Esophagus muscularis mucosa (tissue), 4 donors: Measurements from ENCODE around the gene TBCD. TPM values are rescaled to one million over a fixed set of nuclear protein-coding genes. Genes with fewer than 3 reads are reported as not detected.

ENCODE experiments used
- DNase-seq: peaks from one replicate; pipeline ENCODE4 v3.0.0-alpha.2; 2017; ENCODE audit errors: extremely low spot score
- H3K27ac ChIP-seq, 4 donors: fragments of 200-600 bp; sonication (generic); replicated peaks in 1 of 4; 1 replicate in 3 of 4; 2 replicates in 1 of 4; pipeline ENCODE4 v1.5.1; 2016 to 2019; ENCODE audit warnings: mild to moderate bottlenecking in 1 of 4
- H3K27me3 ChIP-seq, 4 donors: fragments of 200-600 bp; sonication (generic); one replicate each; pipeline versions ENCODE4 v1.5.1 to v1.6.0; 2016 to 2019
- H3K36me3 ChIP-seq, 4 donors: fragments of 200-600 bp; sonication (generic); one replicate each; pipeline ENCODE4 v1.5.1; 2016 to 2019
- H3K4me1 ChIP-seq, 4 donors: fragments of 200-600 bp; sonication (generic); one replicate each; pipeline ENCODE4 v1.5.1; 2016 to 2019
- H3K4me3 ChIP-seq, 4 donors: fragments of 200-600 bp; sonication (generic); 1 replicate in 2 of 4; 2 replicates in 2 of 4; pipeline ENCODE4 v1.5.1; 2016 to 2019; ENCODE audit warnings: mild to moderate bottlenecking in 4 of 4, moderate library complexity in 1 of 4
- H3K9me3 ChIP-seq, 4 donors: fragments of 200-600 bp; sonication (generic); 1 replicate in 3 of 4; 2 replicates in 1 of 4; pipeline ENCODE4 v1.5.1; 2016 to 2019
- EP300 ChIP-seq: sonication (generic); formaldehyde crosslinking; IDR thresholded peaks from one replicate; pipeline ENCODE4 v1.6.1; 2017; ENCODE audit warnings: antibody characterized with exemption
- POLR2A ChIP-seq: fragments of 450-650 bp; IDR thresholded peaks from one replicate; pipeline ENCODE4 v1.6.1; 2017; ENCODE audit warnings: antibody characterized with exemption, moderate library complexity, mild to moderate bottlenecking, low read depth
- POLR2AphosphoS5 ChIP-seq, 2 donors: sonication (generic); formaldehyde crosslinking; IDR thresholded peaks; one replicate each; pipeline ENCODE4 v1.6.1; 2017; ENCODE audit warnings: antibody characterized with exemption in 2 of 2
- WGBS: methylation state at CpG from one replicate; pipeline ENCODE4 v1.1.5; 2018; 5-methylcytosine and 5-hydroxymethylcytosine counted together
- intact Hi-C: fragments of 100-400 bp; cut with DNase I; formaldehyde crosslinking; loops from one replicate; pipeline ENCODE4 v1.15.1; 2023
- total RNA-seq, 4 donors: library from RNA; depleted of rRNA; stranded (reverse); fragments of >200 nt; gene quantifications; one replicate each; pipeline versions ENCODE4 v1.1.0 to v1.2.1, GENCODE V29; 2016
- TF ChIP-seq, protein P1 (sequence below), 3 experiments: fragments of 200-600 bp in 2 of 3; fragments of 450-650 bp in 1 of 3; sonication (generic) in 2 of 3; IDR thresholded peaks; one replicate each; pipeline ENCODE4 v1.5.1; 2017 to 2019; ENCODE audit warnings: antibody characterized with exemption in 3 of 3, mild to moderate bottlenecking in 2 of 3, moderate library complexity in 1 of 3

Gene TBCD
- total RNA-seq, 4 donors from 2014 or later = 38.1 to 56.7 (median 53.6) TPM

DNA sequence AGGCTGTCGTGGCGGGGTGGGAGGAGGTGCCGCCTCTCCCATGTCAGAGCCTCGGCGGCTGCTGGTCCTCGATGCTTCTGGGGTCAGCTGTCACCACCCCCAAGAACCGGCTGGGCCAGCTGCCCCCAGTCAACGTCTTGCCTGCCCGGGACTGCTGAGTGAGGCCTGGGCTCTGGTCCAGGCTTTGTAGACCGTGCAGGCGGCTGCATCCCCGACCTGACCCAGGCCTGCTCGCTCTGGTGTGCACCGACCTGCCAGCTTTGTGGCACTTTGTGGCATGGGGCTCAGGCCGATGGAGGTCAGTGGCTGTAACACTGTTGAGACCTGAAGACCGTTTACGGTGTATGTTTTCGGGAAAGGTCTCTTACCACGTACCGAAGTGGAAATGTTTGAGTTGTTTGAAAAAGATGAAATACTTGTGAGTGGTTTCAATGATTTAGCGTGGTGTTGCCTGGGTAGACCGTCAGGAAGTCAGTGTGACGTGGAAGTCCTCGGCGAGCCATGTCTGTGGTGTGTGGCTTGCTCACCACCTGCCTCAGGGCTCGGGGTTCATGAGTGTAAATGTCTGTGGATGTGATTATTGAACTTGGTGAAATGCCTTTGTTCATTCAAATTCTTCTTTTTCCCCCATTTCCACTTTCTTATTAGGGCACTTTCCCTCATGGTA, 141.2 kb downstream of the TBCD start:
- no peak for DNase-seq
- intact Hi-C loops = no loop called here
- Histone ChIP-seq H3K36me3 (peaks cover 0 to 45% (median 35%) of the 10 kb centered on the region in 4 donors), H3K27ac (peak overlapping the region; percentile 9 to 57 (median 41)), H3K9me3 (no peaks in the 10 kb centered on the region), H3K4me3 (no peak overlapping the region), H3K4me1 (peaks cover 20 to 46% (median 36%) of the 10 kb centered on the region in 4 donors), H3K27me3 (no peaks in the 10 kb centered on the region)
- no peak for TF ChIP-seq POLR2A
- no peak for TF ChIP-seq POLR2AphosphoS5 (IDR thresholded peaks at IDR 0.05)
- WGBS = 83% methylated on average over 14 of the region's 26 CpGs

DNA sequence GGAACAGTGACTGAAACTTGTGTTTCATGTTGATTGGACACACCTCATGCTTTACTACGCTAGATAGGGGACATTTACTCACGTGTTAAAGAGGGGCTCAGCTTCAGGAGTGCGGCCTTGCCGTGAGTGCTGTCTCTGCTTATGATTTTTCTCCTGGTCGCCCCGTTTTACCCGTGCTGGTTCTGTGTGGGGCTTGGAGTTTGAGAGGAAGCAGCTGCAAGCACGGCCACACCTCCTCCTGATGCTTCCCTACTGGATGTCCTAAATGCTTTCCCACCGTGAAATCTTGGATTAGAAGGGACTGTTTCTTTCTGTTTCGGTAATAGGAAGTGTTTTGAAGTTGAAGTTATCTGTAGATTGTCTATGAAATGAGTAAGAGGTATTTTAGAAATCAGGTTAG, 141.9 kb downstream of the TBCD start:
- 53% methylated on average over 10 of the region's 10 CpGs for WGBS
- no peaks in the 10 kb centered on the region for H3K27me3 ChIP-seq
- peaks cover 0 to 48% (median 37%) of the 10 kb centered on the region in 4 donors for H3K36me3 ChIP-seq
- DNase-seq = no peak
- H3K4me1 ChIP-seq = peaks cover 20 to 46% (median 34%) of the 10 kb centered on the region in 4 donors
- H3K9me3 ChIP-seq = no peaks in the 10 kb centered on the region
- TF ChIP-seq EP300 (no peak), POLR2AphosphoS5 (IDR thresholded peaks at IDR 0.05) (peak in 1 of 2 donors; percentile 28)
- intact Hi-C loops = no loop called here
- no peak overlapping the region for H3K4me3 ChIP-seq
- H3K27ac ChIP-seq = peak overlapping the region; percentile 6 to 57 (median 18)

DNA sequence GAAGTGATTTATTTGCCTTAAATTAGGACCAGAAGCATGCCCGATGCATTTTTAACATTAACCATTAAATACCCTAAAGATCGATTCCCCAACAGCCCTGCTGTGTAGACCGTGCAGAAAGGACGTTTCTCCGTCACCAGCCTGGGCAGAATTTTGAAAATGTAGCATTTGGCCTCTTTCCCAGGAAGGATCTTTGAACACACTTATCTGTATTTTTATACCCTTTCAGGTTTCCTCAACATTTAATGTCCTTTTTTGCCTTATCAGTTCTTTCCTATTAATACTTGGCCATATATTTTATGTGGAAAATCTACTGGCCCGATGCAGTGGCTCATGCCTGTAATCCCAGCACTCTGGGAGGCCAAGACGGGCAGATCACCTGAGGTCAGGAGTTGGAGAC, 142.5 kb downstream of the TBCD start:
- intact Hi-C loops = no loop called here
- Histone ChIP-seq H3K27me3 (no peaks in the 10 kb centered on the region), H3K4me1 (peaks cover 20 to 43% (median 31%) of the 10 kb centered on the region in 4 donors), H3K9me3 (no peaks in the 10 kb centered on the region), H3K4me3 (no peak overlapping the region), H3K36me3 (peaks cover 0 to 52% (median 42%) of the 10 kb centered on the region in 4 donors), H3K27ac (peak overlapping the region in 3 of 4 donors; percentile 6 to 57 (median 27))
- TF ChIP-seq POLR2AphosphoS5 (IDR thresholded peaks at IDR 0.05) (no peak), EP300 (no peak), POLR2A (no peak)
- TF ChIP-seq, protein P1, sequence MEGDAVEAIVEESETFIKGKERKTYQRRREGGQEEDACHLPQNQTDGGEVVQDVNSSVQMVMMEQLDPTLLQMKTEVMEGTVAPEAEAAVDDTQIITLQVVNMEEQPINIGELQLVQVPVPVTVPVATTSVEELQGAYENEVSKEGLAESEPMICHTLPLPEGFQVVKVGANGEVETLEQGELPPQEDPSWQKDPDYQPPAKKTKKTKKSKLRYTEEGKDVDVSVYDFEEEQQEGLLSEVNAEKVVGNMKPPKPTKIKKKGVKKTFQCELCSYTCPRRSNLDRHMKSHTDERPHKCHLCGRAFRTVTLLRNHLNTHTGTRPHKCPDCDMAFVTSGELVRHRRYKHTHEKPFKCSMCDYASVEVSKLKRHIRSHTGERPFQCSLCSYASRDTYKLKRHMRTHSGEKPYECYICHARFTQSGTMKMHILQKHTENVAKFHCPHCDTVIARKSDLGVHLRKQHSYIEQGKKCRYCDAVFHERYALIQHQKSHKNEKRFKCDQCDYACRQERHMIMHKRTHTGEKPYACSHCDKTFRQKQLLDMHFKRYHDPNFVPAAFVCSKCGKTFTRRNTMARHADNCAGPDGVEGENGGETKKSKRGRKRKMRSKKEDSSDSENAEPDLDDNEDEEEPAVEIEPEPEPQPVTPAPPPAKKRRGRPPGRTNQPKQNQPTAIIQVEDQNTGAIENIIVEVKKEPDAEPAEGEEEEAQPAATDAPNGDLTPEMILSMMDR (IDR thresholded peaks at IDR 0.05) = no peak
- WGBS = 53% methylated on average over 7 of the region's 7 CpGs
- no peak for DNase-seq

DNA sequence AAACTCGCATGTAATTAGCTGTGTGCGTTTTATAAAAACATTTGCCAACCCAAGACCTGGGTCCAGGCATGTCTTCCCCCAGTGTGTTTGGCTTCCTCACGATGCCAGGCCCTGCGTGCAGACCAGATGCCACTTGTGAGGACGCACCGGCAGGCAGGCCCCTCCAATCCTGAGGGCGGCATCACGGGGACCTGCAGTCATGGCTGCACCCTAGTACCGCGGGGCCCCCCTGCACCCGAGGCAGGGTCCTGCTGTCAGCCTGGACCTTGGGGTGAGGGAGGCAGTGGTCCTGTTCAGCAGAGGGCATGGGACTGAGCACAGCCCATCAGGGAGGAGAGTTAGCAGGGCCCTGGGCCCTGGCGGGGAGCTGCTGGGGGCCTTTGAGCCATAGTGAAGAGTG, 143.2 kb downstream of the TBCD start:
- DNase-seq = no peak
- no peak overlapping the region for H3K4me3 ChIP-seq

DNA sequence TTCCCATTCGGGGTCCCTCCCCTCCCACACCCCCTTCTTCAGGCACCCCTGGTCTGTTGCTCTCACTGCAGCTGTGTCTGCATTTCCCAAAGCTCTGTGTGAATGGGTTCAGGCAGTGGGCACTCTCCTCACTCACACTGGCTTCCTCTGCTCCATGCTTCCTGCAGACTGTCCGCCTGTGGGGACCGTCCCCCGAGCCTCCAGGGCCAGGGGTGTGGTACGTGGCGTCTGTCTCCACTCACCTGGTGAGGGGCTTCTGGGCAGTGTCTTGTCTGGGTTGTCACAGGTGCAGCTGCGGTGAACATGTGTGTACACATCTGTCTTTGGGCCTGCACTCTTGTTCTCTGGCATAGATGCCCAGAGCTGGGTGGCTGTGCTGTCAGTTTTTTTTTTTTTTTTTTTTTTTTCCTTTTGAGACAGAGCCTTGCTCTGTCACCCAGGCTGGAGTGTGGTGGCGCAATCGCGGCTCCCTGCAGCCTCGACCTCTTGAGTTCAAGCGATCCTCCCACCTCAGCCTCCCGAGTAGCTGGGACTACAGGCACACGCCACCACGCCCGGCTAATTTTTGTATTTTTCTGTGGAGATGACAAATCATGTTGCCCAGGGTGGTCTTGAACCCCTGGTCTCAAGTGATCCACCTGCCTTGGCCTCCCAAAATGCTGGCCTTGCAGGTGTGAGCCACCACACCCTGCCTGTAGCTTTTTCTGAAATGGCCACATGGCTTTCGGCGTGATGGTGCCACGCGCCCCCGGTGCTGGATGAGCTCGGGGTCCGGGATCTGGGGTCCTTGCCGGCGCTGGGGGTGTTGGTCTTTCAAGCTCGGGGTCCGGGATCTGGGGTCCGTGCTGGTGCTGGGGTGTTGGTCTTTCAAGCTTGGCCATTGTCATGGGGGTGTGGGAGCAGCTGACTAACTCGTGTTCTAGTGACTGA, 144.5 kb downstream of the TBCD start:
- 91% methylated on average over 29 of the region's 29 CpGs for WGBS
- no peak overlapping the region for H3K4me3 ChIP-seq
- H3K27ac ChIP-seq = no peak overlapping the region
- no peak for TF ChIP-seq POLR2A
- peaks cover 6 to 34% (median 24%) of the 10 kb centered on the region in 4 donors for H3K4me1 ChIP-seq
- no peaks in the 10 kb centered on the region for H3K9me3 ChIP-seq
- no peak for DNase-seq
- intact Hi-C loops = no loop called here
- no peaks in the 10 kb centered on the region for H3K27me3 ChIP-seq
- peaks cover 0 to 45% (median 36%) of the 10 kb centered on the region in 4 donors for H3K36me3 ChIP-seq

More for the DNA sequence above, 143.2 kb downstream of the TBCD start:
- no peaks in the 10 kb centered on the region for H3K9me3 ChIP-seq
- H3K27me3 ChIP-seq = no peaks in the 10 kb centered on the region
- TF ChIP-seq POLR2A = no peak
- no peak for TF ChIP-seq EP300
- TF ChIP-seq POLR2AphosphoS5 (IDR thresholded peaks at IDR 0.05) = no peak
- TF ChIP-seq, protein P1 (IDR thresholded peaks at IDR 0.05) = no peak
- intact Hi-C loops = no loop called here
- H3K27ac ChIP-seq = no peak overlapping the region
- peaks cover 0 to 45% (median 38%) of the 10 kb centered on the region in 4 donors for H3K36me3 ChIP-seq
- H3K4me1 ChIP-seq = peaks cover 16 to 38% (median 28%) of the 10 kb centered on the region in 4 donors
- 88% methylated on average over 7 of the region's 12 CpGs for WGBS
